Endothelial cell of umbilical vein (primary cell): ENCODE results near the gene APOC4. TPM values are rescaled to one million over a fixed set of nuclear protein-coding genes. Genes with fewer than 3 reads are reported as not detected.

Experiments
- BruUV-seq: library from RNA; stranded (reverse); fragments of 400-500 nt; replicated peaks from 2 replicates; lab custom pipeline; 2021; lab: Mats Ljungman, UMichigan
- CTCF ChIA-PET: fragments of 300-600, 350-600 bp; sonication (Branson Sonifier 250); formaldehyde crosslinking; loops from one replicate; lab custom pipeline; 2021; ENCODE audit warnings: antibody characterized with exemption, inconsistent platforms; lab: Charles Lee
- POLR2A ChIA-PET: fragments of 300-600, 350-600 bp; sonication (Branson Sonifier 250); formaldehyde crosslinking; loops from one replicate; lab custom pipeline; 2021; ENCODE audit warnings: antibody characterized with exemption, inconsistent platforms; lab: Charles Lee
- DNase-seq: peaks from one replicate; pipeline ENCODE4 v3.0.0-alpha.2; 2011; ENCODE audit warnings: low read depth, low spot score
- FAIRE-seq: peaks from 2 replicates; lab custom pipeline; 2011; peaks lifted over from hg19 to GRCh38; lab: Jason Lieb, UNC
- H2AFZ ChIP-seq: 2 replicates; pipeline ENCODE4 v1.6.0; 2012; ENCODE audit warnings: low read depth, low read length, control low read depth, inconsistent platforms
- H3K27ac ChIP-seq: 2 replicates; pipeline ENCODE4 v1.5.1; 2011; ENCODE audit warnings: low read depth, mild to moderate bottlenecking, control low read depth, low read length, moderate library complexity; ENCODE audit not compliant: insufficient read depth
- H3K27me3 ChIP-seq, 2 experiments: 2 replicates each; pipeline versions ENCODE4 v1.6.0 to v1.6.1; 2011; ENCODE audit warnings: low read length in 2 of 2, mixed read lengths in 1 of 2; ENCODE audit not compliant: control insufficient read depth in 2 of 2, insufficient read depth in 2 of 2
- H3K36me3 ChIP-seq, 2 experiments: 2 replicates in 1 of 2; 3 replicates in 1 of 2; pipeline ENCODE4 v1.5.1; 2011; ENCODE audit warnings: low read length in 2 of 2, mild to moderate bottlenecking in 1 of 2, moderate library complexity in 1 of 2; ENCODE audit not compliant: control insufficient read depth in 2 of 2, insufficient read depth in 2 of 2; ENCODE audit errors: extremely low read depth in 1 of 2
- H3K4me1 ChIP-seq: 3 replicates; pipeline ENCODE4 v1.5.1; 2011; ENCODE audit warnings: mild to moderate bottlenecking, low read length; ENCODE audit not compliant: control insufficient read depth, insufficient read depth; ENCODE audit errors: extremely low read depth
- H3K4me2 ChIP-seq: 2 replicates; pipeline ENCODE4 v1.6.1; 2011; ENCODE audit warnings: low read length, control low read depth, mixed read lengths; ENCODE audit not compliant: insufficient read depth
- H3K4me3 ChIP-seq, 3 experiments: fragments of 200-600 bp in 1 of 3; sonication (generic), shearing (Covaris generic) in 1 of 3; replicated peaks in 1 of 3; 2 replicates each; pipeline ENCODE4 v1.5.1; 2011 to 2016; ENCODE audit warnings: control low read depth in 3 of 3, low read length in 3 of 3, mild to moderate bottlenecking in 2 of 3, inconsistent platforms in 1 of 3, low read depth in 1 of 3, moderate library complexity in 1 of 3; ENCODE audit not compliant: insufficient read depth in 1 of 3
- H3K79me2 ChIP-seq: 2 replicates; pipeline ENCODE4 v1.6.0; 2012; ENCODE audit warnings: low read length, inconsistent platforms; ENCODE audit not compliant: control insufficient read depth, insufficient read depth
- H3K9ac ChIP-seq: replicated peaks from 2 replicates; pipeline ENCODE3; 2011; ENCODE audit warnings: low read length, control low read depth; ENCODE audit not compliant: insufficient read depth; ENCODE audit errors: extremely low read depth
- H3K9me1 ChIP-seq: replicated peaks from 3 replicates; pipeline ENCODE4 v1.6.0; 2011; ENCODE audit warnings: mild to moderate bottlenecking, low read length; ENCODE audit not compliant: control insufficient read depth, insufficient read depth; ENCODE audit errors: extremely low read depth
- H3K9me3 ChIP-seq: replicated peaks from 2 replicates; pipeline ENCODE4 v1.5.1; 2012; ENCODE audit warnings: low read length, inconsistent platforms; ENCODE audit not compliant: control insufficient read depth, insufficient read depth
- H4K20me1 ChIP-seq: replicated peaks from 2 replicates; pipeline ENCODE3; 2011; ENCODE audit warnings: mild to moderate bottlenecking, low read length; ENCODE audit not compliant: control insufficient read depth, insufficient read depth; ENCODE audit errors: extremely low read depth
- EZH2 ChIP-seq: IDR thresholded peaks from 2 replicates; pipeline ENCODE4 v1.6.1; 2012; ENCODE audit warnings: borderline replicate concordance, low read depth, mild to moderate bottlenecking, moderate library complexity, low read length, inconsistent platforms; ENCODE audit not compliant: severe bottlenecking
- FOS ChIP-seq: IDR thresholded peaks from 2 replicates; pipeline ENCODE4 v1.6.1; 2011; ENCODE audit warnings: mild to moderate bottlenecking, low read length, moderate library complexity, borderline replicate concordance; ENCODE audit not compliant: insufficient read depth
- GATA2 ChIP-seq: IDR thresholded peaks from 2 replicates; pipeline ENCODE4 v1.7.0; 2011; ENCODE audit warnings: low read depth, mild to moderate bottlenecking, moderate library complexity, mixed read lengths, low read length; ENCODE audit not compliant: insufficient read length, insufficient read depth
- JUN ChIP-seq: IDR thresholded peaks from 2 replicates; pipeline ENCODE4 v1.6.1; 2011; ENCODE audit warnings: borderline replicate concordance, low read depth; ENCODE audit not compliant: insufficient read length, insufficient read depth
- MYC ChIP-seq: IDR thresholded peaks from one replicate; pipeline ENCODE4 v1.6.1; 2011; ENCODE audit warnings: mild to moderate bottlenecking, low read depth, low read length
- POLR2A ChIP-seq: IDR thresholded peaks from 2 replicates; pipeline ENCODE4 v1.6.1; 2012; ENCODE audit warnings: low read depth, mild to moderate bottlenecking, control low read depth, low read length
- POLR2AphosphoS5 ChIP-seq: IDR thresholded peaks from 2 replicates; pipeline ENCODE4 v1.6.1; 2012; ENCODE audit warnings: low read depth, mild to moderate bottlenecking, control low read depth, low read length, moderate library complexity; ENCODE audit not compliant: insufficient read depth
- dilution Hi-C: fragments of 300-500 bp; cut with MboI; formaldehyde crosslinking; loops from one replicate; pipeline ENCODE4 v1.15.0; 2019; ENCODE audit warnings: low sequenced_read_pairs; ENCODE audit not compliant: extremely low pct_ligation_motif_present
- intact Hi-C: fragments of 100-400 bp; cut with micrococcal nuclease; formaldehyde crosslinking; loops from one replicate; pipeline ENCODE4 v1.10.0; 2022
- polyA plus RNA-seq, 4 experiments: library from polyadenylated mRNA; depleted of rRNA in 3 of 4; stranded (reverse) in 3 of 4; unstranded in 1 of 4; fragments of >200 nt; gene quantifications; 2 replicates each; pipeline versions ENCODE4 v1.2.1 to v1.2.3, GENCODE V29; 2011 to 2012; ENCODE audit warnings: missing spikeins in 1 of 4
- total RNA-seq: library from RNA; stranded (reverse); gene quantifications from 2 replicates; pipeline ENCODE4 v1.2.3, GENCODE V29; 2021
- TF ChIP-seq, protein P1 (sequence below): IDR thresholded peaks from 2 replicates; pipeline ENCODE4 v1.6.1; 2011; ENCODE audit not compliant: insufficient read depth, insufficient read length
- TF ChIP-seq, protein P2 (sequence below), 2 donors: IDR thresholded peaks; 1 replicate in 1 of 2; 2 replicates in 1 of 2; pipeline ENCODE4 v1.5.1; 2011; ENCODE audit warnings: low read length in 2 of 2, mild to moderate bottlenecking in 2 of 2, moderate library complexity in 2 of 2, control low read depth in 1 of 2, inconsistent platforms in 1 of 2, low read depth in 1 of 2; ENCODE audit not compliant: insufficient read depth in 1 of 2; ENCODE audit errors: extremely low read depth in 1 of 2

APOC4 gene
- total and polyA plus RNA-seq, 2 donors (not counting 3 experiments of a cell fraction or from before 2014, with no cell fraction given), result not detected

DNA sequence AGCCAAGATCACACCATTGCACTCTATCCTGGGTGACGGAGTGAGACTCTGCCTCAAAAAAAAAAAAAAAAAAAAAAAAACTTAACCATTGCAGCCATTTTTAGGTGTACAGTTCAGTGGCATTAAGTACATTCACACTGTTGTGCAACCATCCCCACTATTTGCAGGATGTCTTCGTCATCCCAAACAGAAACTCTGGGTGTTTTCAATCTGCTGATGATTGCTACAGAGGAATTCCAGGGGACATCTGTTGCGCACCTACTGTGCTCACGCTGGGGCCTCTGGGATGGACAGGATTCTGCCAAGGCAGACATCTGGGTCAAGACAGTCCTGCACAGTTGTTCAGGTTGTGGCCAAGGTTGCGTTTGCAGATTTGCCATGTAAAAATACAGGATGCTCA lies 2.4 kb upstream of the APOC4 start:
- Histone ChIP-seq H3K4me2 (no peak overlapping the region), H3K9me1 (no peaks in the 10 kb centered on the region), H3K27me3 (no peaks in the 10 kb centered on the region), H3K9me3 (no peaks in the 10 kb centered on the region), H2AFZ (no peak overlapping the region), H3K27ac (no peak overlapping the region), H3K4me3 (no peak overlapping the region), H4K20me1 (no peaks in the 10 kb centered on the region), H3K36me3 (no peaks in the 10 kb centered on the region), H3K79me2 (no peaks in the 10 kb centered on the region), H3K9ac (no peak overlapping the region), H3K4me1 (no peaks in the 10 kb centered on the region)
- no peak for FAIRE-seq
- DNase-seq, result no peak
- CTCF ChIA-PET, result no interaction called here
- no TSS peak for BruUV-seq
- no peak for TF ChIP-seq JUN
- TF ChIP-seq EZH2, result no peak
- TF ChIP-seq FOS, result no peak
- no peak for TF ChIP-seq POLR2AphosphoS5
- TF ChIP-seq POLR2A, result no peak
- TF ChIP-seq MYC, result no peak
- no peak for TF ChIP-seq GATA2
- TF ChIP-seq, protein P1, sequence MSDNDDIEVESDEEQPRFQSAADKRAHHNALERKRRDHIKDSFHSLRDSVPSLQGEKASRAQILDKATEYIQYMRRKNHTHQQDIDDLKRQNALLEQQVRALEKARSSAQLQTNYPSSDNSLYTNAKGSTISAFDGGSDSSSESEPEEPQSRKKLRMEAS, result no peak
- intact Hi-C loops, result no loop called here
- POLR2A ChIA-PET, result no interaction called here
- dilution Hi-C loops, result no loop called here

DNA sequence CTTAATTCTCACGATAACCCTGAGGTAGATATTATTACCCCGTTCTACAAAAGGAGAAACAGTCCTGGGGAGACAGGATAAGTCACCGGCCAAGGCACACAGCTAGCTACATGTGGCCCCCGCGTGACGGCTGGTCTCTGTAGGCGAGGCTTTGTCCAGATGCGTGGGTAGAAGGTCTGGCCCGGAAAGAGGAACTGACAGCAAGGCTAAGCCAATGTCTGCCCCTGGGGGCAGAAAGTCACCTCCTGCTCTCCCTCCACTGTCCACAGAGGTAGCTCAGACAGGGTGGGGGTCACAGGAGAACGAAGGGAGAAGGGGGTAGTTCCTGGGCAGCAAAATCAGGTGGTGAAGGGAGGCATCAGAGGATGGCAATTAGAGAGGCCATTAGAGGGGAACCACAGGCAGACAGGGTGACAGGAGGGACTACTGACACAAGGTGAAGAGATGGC lies 1.8 kb downstream of the APOC4 start:
- H3K9me3 ChIP-seq, result no peaks in the 10 kb centered on the region
- H3K27me3 ChIP-seq, result no peaks in the 10 kb centered on the region
- no peak overlapping the region for H3K9ac ChIP-seq
- H3K4me3 ChIP-seq, result no peak overlapping the region
- POLR2A ChIA-PET, result no interaction called here
- no peak overlapping the region for H2AFZ ChIP-seq
- H3K4me2 ChIP-seq, result no peak overlapping the region
- intact Hi-C loops, result no loop called here
- no peaks in the 10 kb centered on the region for H3K79me2 ChIP-seq
- dilution Hi-C loops, result no loop called here
- no TSS peak for BruUV-seq
- no peaks in the 10 kb centered on the region for H3K36me3 ChIP-seq
- FAIRE-seq (no peak), DNase-seq (no peak)
- H3K9me1 ChIP-seq, result no peaks in the 10 kb centered on the region
- CTCF ChIA-PET, result no interaction called here
- no peak for TF ChIP-seq EZH2
- TF ChIP-seq MYC, result no peak
- TF ChIP-seq, protein P2, sequence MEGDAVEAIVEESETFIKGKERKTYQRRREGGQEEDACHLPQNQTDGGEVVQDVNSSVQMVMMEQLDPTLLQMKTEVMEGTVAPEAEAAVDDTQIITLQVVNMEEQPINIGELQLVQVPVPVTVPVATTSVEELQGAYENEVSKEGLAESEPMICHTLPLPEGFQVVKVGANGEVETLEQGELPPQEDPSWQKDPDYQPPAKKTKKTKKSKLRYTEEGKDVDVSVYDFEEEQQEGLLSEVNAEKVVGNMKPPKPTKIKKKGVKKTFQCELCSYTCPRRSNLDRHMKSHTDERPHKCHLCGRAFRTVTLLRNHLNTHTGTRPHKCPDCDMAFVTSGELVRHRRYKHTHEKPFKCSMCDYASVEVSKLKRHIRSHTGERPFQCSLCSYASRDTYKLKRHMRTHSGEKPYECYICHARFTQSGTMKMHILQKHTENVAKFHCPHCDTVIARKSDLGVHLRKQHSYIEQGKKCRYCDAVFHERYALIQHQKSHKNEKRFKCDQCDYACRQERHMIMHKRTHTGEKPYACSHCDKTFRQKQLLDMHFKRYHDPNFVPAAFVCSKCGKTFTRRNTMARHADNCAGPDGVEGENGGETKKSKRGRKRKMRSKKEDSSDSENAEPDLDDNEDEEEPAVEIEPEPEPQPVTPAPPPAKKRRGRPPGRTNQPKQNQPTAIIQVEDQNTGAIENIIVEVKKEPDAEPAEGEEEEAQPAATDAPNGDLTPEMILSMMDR (IDR thresholded peaks at IDR 0.05; ENCODE audit: extremely low read depth in 1 of 2, insufficient read depth in 1 of 2, low read depth in 1 of 2, low read length in 2 of 2), result no peak
- TF ChIP-seq GATA2, result no peak
- no peak for TF ChIP-seq POLR2AphosphoS5
- TF ChIP-seq, protein P1, result no peak
- TF ChIP-seq POLR2A, result no peak
- no peak for TF ChIP-seq JUN
- no peak for TF ChIP-seq FOS
- H3K27ac ChIP-seq, result no peak overlapping the region
- H4K20me1 ChIP-seq, result no peaks in the 10 kb centered on the region
- no peaks in the 10 kb centered on the region for H3K4me1 ChIP-seq
